ENCODE data around the gene CBLC.

DNA sequence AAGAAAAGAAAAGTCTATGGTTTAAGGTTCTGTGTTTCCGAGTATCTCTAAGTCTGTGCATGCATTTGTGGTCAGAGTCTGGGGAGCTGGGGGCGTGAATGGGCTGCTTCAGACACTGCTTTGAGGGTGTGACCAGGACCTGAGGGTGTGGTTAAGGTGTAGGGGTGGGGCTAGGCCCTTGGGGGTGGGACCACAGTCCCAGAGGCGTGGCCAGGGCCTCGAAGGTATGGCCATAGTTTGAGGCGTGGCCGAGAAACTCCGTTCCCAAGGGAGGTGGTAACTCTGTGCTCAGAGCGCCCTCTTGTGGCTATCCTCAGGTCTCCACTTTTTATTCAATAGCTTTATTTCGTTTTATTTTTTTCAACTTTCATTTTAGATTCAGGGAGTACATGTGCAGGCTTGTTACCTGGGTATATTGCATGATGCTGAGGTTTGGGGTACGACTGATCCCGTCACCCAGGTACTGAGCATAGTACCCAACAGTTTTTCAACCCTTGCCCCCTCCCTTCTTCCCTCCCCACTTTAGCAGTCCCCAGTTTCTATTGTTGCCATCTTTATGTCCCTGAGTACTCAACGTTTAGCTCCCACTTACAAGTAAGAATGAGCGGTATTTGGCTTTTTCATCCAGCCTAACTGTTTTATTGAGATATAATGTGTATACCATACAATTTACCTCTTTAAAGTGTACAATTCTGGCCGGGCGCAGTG, 7.0 kb upstream of the CBLC start:
- TF ChIP-seq, protein P1, sequence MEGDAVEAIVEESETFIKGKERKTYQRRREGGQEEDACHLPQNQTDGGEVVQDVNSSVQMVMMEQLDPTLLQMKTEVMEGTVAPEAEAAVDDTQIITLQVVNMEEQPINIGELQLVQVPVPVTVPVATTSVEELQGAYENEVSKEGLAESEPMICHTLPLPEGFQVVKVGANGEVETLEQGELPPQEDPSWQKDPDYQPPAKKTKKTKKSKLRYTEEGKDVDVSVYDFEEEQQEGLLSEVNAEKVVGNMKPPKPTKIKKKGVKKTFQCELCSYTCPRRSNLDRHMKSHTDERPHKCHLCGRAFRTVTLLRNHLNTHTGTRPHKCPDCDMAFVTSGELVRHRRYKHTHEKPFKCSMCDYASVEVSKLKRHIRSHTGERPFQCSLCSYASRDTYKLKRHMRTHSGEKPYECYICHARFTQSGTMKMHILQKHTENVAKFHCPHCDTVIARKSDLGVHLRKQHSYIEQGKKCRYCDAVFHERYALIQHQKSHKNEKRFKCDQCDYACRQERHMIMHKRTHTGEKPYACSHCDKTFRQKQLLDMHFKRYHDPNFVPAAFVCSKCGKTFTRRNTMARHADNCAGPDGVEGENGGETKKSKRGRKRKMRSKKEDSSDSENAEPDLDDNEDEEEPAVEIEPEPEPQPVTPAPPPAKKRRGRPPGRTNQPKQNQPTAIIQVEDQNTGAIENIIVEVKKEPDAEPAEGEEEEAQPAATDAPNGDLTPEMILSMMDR (IDR thresholded peaks at IDR 0.05): peak; percentile 75 to 94 (median 84)
- no peak for TF ChIP-seq POLR2AphosphoS5 (IDR thresholded peaks at IDR 0.05)
